SJCRH30 (cell line): ENCODE data around the gene HABP2. TPM values are rescaled to one million over a fixed set of nuclear protein-coding genes. Genes with fewer than 3 reads are reported as not detected.

Experiments
- DNase-seq, 2 experiments: peaks; one replicate each; pipeline ENCODE4 v3.0.0-alpha.2; 2015 to 2020
- H3K27ac ChIP-seq: fragments of 250-450 bp; sonication (Bioruptor Pico); 2 replicates; pipeline ENCODE4 v1.5.1; 2020; ENCODE audit warnings: mild to moderate bottlenecking, moderate library complexity
- H3K27me3 ChIP-seq: fragments of 250-450 bp; sonication (Bioruptor Pico); 2 replicates; pipeline ENCODE4 v1.5.1; 2020; ENCODE audit warnings: mild to moderate bottlenecking, moderate library complexity
- H3K36me3 ChIP-seq: fragments of 250-450 bp; sonication (Bioruptor Pico); 2 replicates; pipeline ENCODE4 v1.5.1; 2020; ENCODE audit warnings: mild to moderate bottlenecking, moderate library complexity
- H3K4me1 ChIP-seq: fragments of 250-450 bp; sonication (Bioruptor Pico); 2 replicates; pipeline ENCODE4 v1.5.1; 2020; ENCODE audit warnings: mild to moderate bottlenecking, moderate library complexity
- H3K4me3 ChIP-seq: fragments of 250-450 bp; sonication (Bioruptor Pico); 2 replicates; pipeline ENCODE4 v1.5.1; 2020; ENCODE audit warnings: mild to moderate bottlenecking, moderate library complexity
- H3K9me3 ChIP-seq: fragments of 250-450 bp; sonication (Bioruptor Pico); replicated peaks from 2 replicates; pipeline ENCODE4 v1.5.1; 2020; ENCODE audit warnings: mild to moderate bottlenecking, moderate library complexity
- total RNA-seq: library from RNA; depleted of rRNA; stranded (reverse); fragments of >200 nt; shearing (Covaris generic); gene quantifications from 2 replicates; pipeline ENCODE4 v1.2.3, GENCODE V29; 2014

HABP2 gene
- total RNA-seq, 1 experiment from 2014 or later: not detected

DNA sequence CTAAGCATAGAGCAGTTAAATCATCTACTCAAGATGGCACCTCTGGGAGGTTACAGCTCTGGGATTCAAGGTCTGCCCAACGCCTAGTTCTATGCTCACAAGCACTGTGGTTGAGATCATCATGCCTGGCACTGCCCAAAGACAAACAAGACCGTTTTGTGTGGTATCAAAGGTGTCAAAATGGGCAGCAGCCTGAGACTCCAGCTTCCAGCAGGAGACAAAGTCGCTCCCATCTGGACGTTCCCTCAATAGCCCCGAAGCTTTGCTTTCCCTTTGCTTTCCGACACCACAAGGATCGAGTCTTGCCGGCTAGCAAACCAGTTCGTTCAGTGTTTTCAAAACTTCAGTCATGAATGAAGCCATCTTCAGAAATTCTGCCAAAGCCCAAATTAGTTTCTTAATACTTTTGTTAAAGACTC, 5.1 kb downstream of the HABP2 start:
- H3K27ac ChIP-seq: no peak overlapping the region
- peaks cover 2% of the 10 kb centered on the region; the same call in 1 of the 2 replicates for H3K4me1 ChIP-seq
- H3K4me3 ChIP-seq: no peak overlapping the region
- no peaks in the 10 kb centered on the region for H3K9me3 ChIP-seq
- H3K27me3 ChIP-seq: no peaks in the 10 kb centered on the region
- no peak for DNase-seq
- no peaks in the 10 kb centered on the region for H3K36me3 ChIP-seq

DNA sequence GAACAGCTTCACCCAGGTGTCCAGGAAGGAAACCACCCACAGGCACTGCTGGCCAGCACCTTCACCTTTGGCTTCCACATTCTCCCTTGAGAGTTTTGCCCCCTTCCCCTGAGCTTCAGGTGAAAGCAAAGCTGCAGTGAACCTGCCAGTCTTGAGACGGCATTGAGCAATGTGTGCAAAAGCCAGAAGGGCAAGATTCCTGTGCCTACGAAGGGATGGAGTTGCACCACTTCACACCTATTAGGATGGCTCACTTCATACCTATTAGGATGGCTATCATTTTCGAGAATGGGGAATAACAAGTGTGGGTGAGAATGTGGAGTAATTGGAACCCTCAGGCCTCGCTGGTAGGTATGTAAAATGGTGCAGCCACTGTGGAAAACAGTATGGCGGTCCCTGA, 7.2 kb downstream of the HABP2 start:
- Histone ChIP-seq H3K4me1 (peaks cover 5% of the 10 kb centered on the region), H3K36me3 (no peaks in the 10 kb centered on the region), H3K4me3 (no peak overlapping the region), H3K27ac (no peak overlapping the region), H3K9me3 (no peaks in the 10 kb centered on the region), H3K27me3 (no peaks in the 10 kb centered on the region)
- no peak for DNase-seq

DNA sequence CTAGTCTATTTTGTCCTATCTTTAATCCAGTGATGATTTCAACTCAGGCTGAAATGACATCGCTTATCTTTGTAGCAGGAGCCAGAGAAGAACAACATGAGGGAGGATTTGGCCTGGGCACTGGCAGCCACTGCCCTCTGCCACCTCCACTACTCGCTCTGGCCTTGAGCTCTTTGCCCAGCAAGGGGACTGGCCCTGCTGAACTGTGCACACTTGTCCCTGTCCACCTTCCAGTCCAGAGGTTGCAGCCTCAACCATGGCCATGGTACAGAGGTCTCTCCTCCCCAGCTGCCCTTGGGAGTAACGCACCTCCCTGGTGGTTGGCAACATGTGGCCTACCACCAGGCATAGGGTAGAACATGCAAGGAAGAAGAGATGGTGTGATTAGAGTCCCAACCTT, 8.4 kb downstream of the HABP2 start:
- Histone ChIP-seq H3K9me3 (no peaks in the 10 kb centered on the region), H3K27ac (no peak overlapping the region), H3K27me3 (no peaks in the 10 kb centered on the region), H3K36me3 (no peaks in the 10 kb centered on the region), H3K4me1 (peaks cover 11% of the 10 kb centered on the region), H3K4me3 (no peak overlapping the region)
- no peak for DNase-seq

DNA sequence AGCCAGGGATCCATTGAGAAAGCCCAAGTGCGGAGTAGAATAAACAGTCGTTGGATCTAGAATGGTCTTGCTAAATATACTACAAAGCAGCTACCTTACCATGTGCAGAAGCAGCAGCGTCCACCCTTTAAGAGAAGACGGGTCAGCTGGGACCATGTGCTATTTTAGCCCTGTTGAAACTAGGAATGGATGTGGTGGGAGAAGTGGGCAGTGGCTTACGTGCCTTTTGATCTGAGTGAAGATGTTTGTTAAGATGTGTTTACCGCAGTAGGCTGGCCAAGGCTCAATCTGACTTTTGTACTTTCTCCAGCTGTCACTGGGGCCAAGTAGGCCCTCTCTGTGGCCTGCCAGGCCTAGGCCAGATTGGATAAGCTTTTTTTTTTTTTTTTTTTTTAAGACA, 9.2 kb downstream of the HABP2 start:
- H3K4me3 ChIP-seq: no peak overlapping the region
- no peaks in the 10 kb centered on the region for H3K9me3 ChIP-seq
- DNase-seq: peak in 1 of 2 experiments; percentile 40
- H3K4me1 ChIP-seq: peaks cover 10% of the 10 kb centered on the region
- no peak overlapping the region for H3K27ac ChIP-seq
- H3K36me3 ChIP-seq: no peaks in the 10 kb centered on the region
- H3K27me3 ChIP-seq: no peaks in the 10 kb centered on the region

DNA sequence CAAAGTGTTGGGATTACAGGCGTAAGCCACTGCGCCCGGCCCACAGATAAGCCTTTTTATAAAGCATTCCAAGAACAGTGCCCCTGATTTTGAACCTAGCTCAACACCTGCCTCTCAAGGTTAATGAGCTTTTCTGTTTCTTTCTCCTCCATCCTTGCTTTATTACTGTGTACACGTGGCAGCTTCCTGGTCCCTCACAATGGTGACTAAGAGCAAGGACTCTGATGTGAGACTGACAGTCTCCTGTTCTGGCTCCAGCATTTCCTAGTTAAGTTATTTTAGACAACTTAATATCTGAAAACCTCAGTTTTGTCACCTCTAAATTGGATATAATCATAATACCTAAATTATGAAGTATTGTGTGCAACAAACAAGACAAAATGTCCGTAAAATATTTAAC, 9.9 kb downstream of the HABP2 start:
- H3K27me3 ChIP-seq: no peaks in the 10 kb centered on the region
- no peak for DNase-seq
- no peaks in the 10 kb centered on the region for H3K36me3 ChIP-seq
- H3K4me1 ChIP-seq: peaks cover 8% of the 10 kb centered on the region
- H3K9me3 ChIP-seq: no peaks in the 10 kb centered on the region
- H3K27ac ChIP-seq: no peak overlapping the region
- H3K4me3 ChIP-seq: no peak overlapping the region

DNA sequence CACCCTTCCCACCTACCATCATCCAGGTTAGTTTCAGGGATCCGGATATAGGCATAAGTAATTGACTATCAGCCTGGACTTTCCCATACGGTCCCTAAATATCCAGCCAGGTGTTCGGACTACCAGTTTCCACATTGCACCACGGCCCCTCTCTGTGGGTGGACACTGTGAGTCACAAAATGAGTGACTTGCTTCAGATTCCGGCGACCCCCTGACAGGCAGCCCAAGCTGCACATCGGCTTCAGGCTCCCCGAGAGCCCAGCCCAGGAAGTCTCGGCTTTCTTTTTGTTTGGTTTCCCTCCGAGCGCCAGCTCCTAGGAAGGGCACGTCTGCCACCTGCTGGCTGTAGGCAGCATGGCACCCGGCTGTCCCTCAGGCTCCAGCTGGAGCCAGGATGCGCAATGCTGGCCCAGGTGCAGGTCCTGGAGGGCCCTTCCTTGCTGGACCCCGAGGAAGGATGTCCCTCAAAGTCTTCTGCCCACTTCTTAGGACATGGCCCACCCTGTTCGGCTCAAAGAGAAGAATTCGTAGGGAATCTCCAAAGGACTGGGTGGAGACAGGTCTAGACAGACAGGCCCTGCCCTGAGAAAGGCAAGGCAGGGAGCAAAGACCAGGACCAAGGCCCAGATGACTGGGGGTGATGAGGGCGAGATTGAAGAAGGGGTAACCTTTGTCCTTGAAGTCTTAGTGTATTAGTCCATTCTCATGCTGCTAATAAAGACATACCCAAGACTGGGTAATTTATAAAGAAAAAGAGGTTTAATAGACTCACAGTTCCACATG, 10.6 kb downstream of the HABP2 start:
- Histone ChIP-seq H3K36me3 (no peaks in the 10 kb centered on the region), H3K4me3 (peak overlapping the region; percentile 49), H3K27ac (no peak overlapping the region), H3K4me1 (peaks cover 8% of the 10 kb centered on the region), H3K27me3 (no peaks in the 10 kb centered on the region), H3K9me3 (no peaks in the 10 kb centered on the region)
- peak; percentile 73 to 88 for DNase-seq

DNA sequence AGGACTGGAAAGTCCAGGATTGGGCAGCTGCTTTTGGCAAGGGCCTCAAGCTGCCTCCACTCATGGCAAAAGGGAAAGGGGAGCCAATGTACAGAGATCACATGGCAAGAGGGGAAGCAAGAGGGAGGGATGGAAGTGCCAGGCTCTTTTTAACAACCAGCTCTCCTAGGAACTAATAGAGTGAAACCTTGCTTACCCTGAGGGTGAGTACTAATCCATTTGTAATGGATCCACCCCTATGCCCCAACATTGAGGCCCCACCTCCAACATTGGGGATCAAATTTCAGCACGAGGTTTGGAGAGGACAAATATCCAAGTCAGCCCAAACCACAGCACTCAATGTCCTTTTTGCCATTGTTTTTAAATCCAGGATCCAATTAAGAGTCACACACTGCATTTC, 12.5 kb downstream of the HABP2 start:
- no peaks in the 10 kb centered on the region for H3K9me3 ChIP-seq
- H3K4me3 ChIP-seq: no peak overlapping the region
- DNase-seq: peak; percentile 22 to 70
- H3K4me1 ChIP-seq: peaks cover 22% of the 10 kb centered on the region
- no peaks in the 10 kb centered on the region for H3K27me3 ChIP-seq
- H3K27ac ChIP-seq: no peak overlapping the region
- H3K36me3 ChIP-seq: no peaks in the 10 kb centered on the region

DNA sequence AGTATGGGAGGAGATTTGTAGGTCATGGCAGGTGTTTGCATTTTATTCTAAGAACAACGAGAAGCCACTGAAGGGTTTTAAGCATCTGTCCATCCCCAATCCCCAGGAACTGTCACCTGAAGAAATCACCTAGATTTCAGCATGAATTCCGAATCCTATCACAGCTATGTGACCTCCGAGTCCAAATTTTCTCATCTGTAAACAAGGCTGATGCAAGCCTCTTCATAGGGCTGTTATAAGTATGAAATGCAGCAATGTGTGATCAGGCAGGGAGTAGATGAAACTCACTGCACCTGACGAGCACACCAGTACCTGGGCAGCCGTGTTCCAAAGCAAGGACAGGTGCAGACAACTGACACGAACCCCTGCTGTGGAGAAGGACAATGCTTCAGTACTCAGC, 14.0 kb downstream of the HABP2 start:
- H3K9me3 ChIP-seq: no peaks in the 10 kb centered on the region
- H3K36me3 ChIP-seq: no peaks in the 10 kb centered on the region
- no peaks in the 10 kb centered on the region for H3K27me3 ChIP-seq
- no peak overlapping the region for H3K4me3 ChIP-seq
- H3K27ac ChIP-seq: no peak overlapping the region
- H3K4me1 ChIP-seq: peaks cover 24% of the 10 kb centered on the region
- no peak for DNase-seq

DNA sequence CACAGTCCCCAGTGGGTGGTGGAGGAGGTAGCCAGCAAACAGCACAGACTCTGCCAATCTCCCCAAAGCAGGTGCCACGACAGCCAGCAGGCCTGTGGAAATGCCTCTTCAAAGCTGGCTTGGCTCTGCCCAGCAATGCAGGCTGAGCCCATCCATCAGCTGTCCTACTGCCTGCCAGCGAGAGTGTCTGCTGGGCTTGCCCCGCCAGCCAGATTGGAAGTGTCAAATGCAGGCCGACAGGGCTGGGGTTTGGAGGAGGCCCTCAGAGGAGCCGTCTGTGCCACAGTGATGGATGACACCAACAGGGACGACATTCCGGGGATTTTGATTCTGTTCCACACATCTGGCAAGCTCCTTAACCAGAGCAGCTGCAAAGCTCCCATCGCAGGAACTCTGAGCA, 16.7 kb downstream of the HABP2 start:
- H3K9me3 ChIP-seq: no peaks in the 10 kb centered on the region
- no peak overlapping the region for H3K27ac ChIP-seq
- H3K27me3 ChIP-seq: no peaks in the 10 kb centered on the region
- DNase-seq: peak; percentile 69 to 80
- no peak overlapping the region for H3K4me3 ChIP-seq
- H3K4me1 ChIP-seq: peaks cover 24% of the 10 kb centered on the region
- no peaks in the 10 kb centered on the region for H3K36me3 ChIP-seq

DNA sequence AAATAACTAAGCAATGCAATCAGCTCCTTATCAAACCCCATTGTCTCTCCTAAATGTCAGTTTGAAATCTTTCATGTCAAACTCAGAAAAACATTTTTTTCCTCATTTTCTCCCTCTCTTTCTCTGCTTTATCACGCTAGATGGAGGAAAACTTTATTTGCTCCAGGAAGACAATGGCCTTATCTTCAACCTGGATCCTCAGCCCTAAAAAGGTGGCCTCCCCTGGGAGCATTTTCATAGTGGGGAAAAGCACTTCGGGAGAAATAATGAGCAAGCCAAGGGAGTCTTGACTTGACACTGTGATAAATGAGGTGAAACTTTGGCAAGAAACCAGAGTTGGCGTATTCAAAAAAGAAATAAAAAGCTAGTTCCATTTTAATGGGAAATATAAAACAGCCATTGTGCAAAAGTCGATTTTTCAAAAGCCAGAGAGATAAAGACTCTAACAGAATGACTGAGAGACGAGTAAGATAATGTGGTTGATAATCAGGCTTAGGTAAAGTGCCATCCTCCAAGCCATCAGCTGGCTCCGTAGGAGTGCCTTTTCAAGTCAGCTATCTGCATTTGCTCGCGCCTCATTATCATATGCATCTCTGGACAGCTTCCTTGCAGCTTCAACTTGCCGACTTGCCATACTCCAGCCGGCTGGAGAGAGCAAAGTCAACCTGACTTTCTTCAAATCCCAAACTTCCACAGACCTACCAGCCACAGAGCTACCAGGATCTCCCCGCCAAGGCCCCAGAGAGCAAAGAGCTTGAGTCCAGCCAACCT, 19.9 kb downstream of the HABP2 start:
- DNase-seq: no peak
- Histone ChIP-seq H3K27me3 (no peaks in the 10 kb centered on the region), H3K4me1 (peaks cover 16% of the 10 kb centered on the region), H3K27ac (no peak overlapping the region), H3K4me3 (no peak overlapping the region), H3K9me3 (no peaks in the 10 kb centered on the region), H3K36me3 (no peaks in the 10 kb centered on the region)

DNA sequence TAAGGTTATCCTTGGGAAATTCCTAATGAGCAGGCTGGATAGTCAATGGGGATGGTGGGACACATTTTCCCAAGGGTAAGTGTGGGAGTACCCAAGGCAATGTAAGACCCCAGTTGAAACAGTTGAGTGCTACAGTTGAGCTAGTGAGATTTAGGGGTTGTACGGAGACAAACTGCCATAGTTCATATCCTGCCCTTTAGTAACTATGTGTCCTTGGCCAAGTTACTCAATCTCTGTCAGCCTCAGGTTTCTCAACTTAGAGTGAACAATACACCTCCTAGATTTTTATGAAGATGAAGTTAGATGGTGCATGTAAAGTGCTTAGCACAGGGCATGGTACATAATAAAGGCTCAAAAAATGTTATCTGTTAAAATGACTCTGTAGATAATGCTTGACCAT, 20.5 kb downstream of the HABP2 start:
- H3K36me3 ChIP-seq: no peaks in the 10 kb centered on the region
- no peak overlapping the region for H3K4me3 ChIP-seq
- peaks cover 16% of the 10 kb centered on the region for H3K4me1 ChIP-seq
- no peak for DNase-seq
- H3K27me3 ChIP-seq: no peaks in the 10 kb centered on the region
- H3K27ac ChIP-seq: no peak overlapping the region
- H3K9me3 ChIP-seq: no peaks in the 10 kb centered on the region

DNA sequence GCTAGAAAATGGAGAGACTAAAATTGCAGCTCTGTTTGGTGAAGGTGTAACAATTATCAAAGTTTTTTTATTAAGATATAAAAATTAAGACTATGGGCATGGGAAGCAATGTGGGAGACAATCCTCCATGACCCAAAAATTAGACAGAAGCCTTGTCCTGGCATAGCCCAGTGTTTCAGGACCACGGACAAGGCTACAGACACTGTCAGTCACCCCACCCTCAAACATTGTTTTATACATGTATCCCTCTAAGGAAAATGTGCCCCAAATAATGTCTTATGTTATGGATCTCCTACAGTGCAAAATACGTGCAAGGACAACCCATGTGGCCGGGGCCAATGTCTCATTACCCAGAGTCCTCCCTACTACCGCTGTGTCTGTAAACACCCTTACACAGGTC, 24.0 kb downstream of the HABP2 start:
- Histone ChIP-seq H3K4me3 (no peak overlapping the region), H3K36me3 (no peaks in the 10 kb centered on the region), H3K27me3 (no peaks in the 10 kb centered on the region), H3K4me1 (no peaks in the 10 kb centered on the region), H3K27ac (no peak overlapping the region), H3K9me3 (no peaks in the 10 kb centered on the region)
- peak; percentile 38 to 60 for DNase-seq

DNA sequence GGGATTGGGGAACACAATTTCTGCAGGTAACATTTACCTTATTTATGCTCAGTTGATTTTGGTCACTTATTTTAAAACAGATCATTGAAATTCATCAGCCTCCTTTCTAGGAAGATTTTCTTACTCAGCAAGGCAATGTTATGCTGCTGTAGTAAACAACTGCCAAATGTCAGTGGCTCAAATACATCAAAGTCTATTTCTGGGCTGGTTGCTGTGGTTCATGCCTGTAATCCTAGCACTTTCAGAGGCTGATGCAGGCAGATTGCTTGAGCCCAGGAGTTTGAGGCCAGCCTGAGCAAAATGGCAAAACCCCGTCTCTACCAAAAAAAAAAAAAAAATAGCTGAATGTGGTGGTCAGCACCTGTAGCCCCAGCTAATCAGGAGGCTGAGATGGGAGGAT, 25.9 kb downstream of the HABP2 start:
- no peaks in the 10 kb centered on the region for H3K4me1 ChIP-seq
- H3K9me3 ChIP-seq: no peaks in the 10 kb centered on the region
- DNase-seq: no peak
- no peaks in the 10 kb centered on the region for H3K27me3 ChIP-seq
- no peaks in the 10 kb centered on the region for H3K36me3 ChIP-seq
- no peak overlapping the region for H3K27ac ChIP-seq
- no peak overlapping the region for H3K4me3 ChIP-seq

DNA sequence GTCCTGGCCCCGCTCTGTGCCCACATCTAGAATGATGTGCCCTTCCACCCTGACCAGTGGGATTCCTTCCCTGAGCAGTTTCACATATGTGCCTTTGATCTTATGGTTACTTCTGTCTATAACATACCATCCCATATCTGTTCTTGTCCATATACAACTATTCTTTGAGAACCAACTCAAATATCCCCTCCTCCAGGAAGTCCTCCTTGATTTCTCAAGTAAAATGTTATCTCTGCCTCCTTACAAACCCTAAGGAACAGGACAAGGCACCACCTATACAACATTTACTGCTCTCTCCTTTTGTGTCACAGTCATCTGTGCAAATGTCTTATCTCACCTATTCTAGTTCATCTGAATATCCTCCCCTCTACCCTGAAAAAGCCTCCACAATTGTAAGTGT, 28.2 kb downstream of the HABP2 start:
- H3K36me3 ChIP-seq: no peaks in the 10 kb centered on the region
- H3K4me3 ChIP-seq: no peak overlapping the region
- H3K9me3 ChIP-seq: no peaks in the 10 kb centered on the region
- H3K27me3 ChIP-seq: no peaks in the 10 kb centered on the region
- no peak overlapping the region for H3K27ac ChIP-seq
- DNase-seq: no peak
- no peaks in the 10 kb centered on the region for H3K4me1 ChIP-seq

DNA sequence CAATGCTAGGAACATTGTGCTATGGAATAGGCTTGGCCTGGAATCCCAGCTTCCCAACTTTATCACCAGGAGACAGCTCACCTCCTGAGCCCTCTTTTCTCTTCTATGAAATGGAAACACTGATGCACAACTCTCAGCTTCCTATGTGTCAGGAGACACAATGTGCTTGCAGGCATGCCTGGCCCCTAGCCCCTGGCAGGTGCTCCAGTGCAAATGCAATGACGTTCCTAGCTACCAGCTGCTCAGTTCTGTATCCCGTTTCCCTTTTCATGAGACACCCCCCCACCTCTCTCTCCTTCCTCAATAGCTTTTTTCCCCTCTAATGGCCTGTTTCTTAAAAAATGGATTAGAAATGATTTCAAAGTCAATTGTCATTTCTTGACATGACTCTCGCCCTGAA, 30.7 kb downstream of the HABP2 start:
- DNase-seq: peak in 1 of 2 experiments; percentile 16
- Histone ChIP-seq H3K9me3 (no peaks in the 10 kb centered on the region), H3K27me3 (no peaks in the 10 kb centered on the region), H3K36me3 (no peaks in the 10 kb centered on the region), H3K4me1 (no peaks in the 10 kb centered on the region), H3K4me3 (no peak overlapping the region), H3K27ac (no peak overlapping the region)
